Kidney epithelial cell (primary cell): Measurements from ENCODE around the gene ATG16L2. TPM values are rescaled to one million over a fixed set of nuclear protein-coding genes. Genes with fewer than 3 reads are reported as not detected.

Source experiments
- DNase-seq: peaks from one replicate; pipeline ENCODE4 v3.0.0-alpha.2; 2010; ENCODE audit warnings: low read depth
- H3K27me3 ChIP-seq: 2 replicates; pipeline ENCODE4 v1.6.0; 2011; ENCODE audit warnings: low read length; ENCODE audit not compliant: control insufficient read depth, insufficient read depth
- H3K36me3 ChIP-seq: 2 replicates; pipeline ENCODE4 v1.5.1; 2011; ENCODE audit warnings: low read length; ENCODE audit not compliant: control insufficient read depth, insufficient read depth
- H3K4me3 ChIP-seq: 2 replicates; pipeline ENCODE4 v1.5.1; 2011; ENCODE audit warnings: low read depth, mild to moderate bottlenecking, control low read depth, low read length
- total RNA-seq: library from RNA; depleted of rRNA; stranded (reverse); fragments of >200 nt; gene quantifications from 2 replicates; pipeline ENCODE4 v1.2.3, GENCODE V29; 2015
- TF ChIP-seq, protein P1 (sequence below): IDR thresholded peaks from 2 replicates; pipeline ENCODE4 v1.5.1; 2011; ENCODE audit warnings: mild to moderate bottlenecking, moderate library complexity, low read length, control low read depth, inconsistent platforms; ENCODE audit not compliant: insufficient read depth, poor library complexity, severe bottlenecking

Gene ATG16L2
- total RNA-seq, 1 donor from 2014 or later = 12.8 TPM

DNA sequence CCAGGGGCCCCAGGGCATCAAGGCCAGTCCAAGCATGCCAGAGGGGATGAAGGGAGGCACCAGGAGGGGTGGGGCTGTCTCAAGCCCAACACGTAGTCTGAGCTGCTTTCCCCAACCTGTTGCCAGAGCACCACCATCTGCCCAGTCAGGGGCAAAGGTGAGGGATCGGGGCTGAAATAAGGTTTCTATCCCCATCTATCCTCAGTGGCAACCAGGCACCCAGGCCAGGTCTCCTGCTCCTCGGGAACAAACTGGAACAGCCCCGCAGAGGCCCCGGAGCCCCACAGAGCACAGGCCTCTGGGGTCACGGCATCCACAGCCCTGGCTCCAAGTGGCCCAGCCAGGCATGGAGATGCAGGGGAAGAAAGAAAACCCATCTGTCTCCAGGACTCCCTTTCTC lies 39.7 kb upstream of the ATG16L2 start:
- Histone ChIP-seq H3K36me3 (no peaks in the 10 kb centered on the region), H3K4me3 (no peak overlapping the region), H3K27me3 (no peaks in the 10 kb centered on the region)
- TF ChIP-seq, protein P1, sequence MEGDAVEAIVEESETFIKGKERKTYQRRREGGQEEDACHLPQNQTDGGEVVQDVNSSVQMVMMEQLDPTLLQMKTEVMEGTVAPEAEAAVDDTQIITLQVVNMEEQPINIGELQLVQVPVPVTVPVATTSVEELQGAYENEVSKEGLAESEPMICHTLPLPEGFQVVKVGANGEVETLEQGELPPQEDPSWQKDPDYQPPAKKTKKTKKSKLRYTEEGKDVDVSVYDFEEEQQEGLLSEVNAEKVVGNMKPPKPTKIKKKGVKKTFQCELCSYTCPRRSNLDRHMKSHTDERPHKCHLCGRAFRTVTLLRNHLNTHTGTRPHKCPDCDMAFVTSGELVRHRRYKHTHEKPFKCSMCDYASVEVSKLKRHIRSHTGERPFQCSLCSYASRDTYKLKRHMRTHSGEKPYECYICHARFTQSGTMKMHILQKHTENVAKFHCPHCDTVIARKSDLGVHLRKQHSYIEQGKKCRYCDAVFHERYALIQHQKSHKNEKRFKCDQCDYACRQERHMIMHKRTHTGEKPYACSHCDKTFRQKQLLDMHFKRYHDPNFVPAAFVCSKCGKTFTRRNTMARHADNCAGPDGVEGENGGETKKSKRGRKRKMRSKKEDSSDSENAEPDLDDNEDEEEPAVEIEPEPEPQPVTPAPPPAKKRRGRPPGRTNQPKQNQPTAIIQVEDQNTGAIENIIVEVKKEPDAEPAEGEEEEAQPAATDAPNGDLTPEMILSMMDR = no peak
- DNase-seq = no peak

DNA sequence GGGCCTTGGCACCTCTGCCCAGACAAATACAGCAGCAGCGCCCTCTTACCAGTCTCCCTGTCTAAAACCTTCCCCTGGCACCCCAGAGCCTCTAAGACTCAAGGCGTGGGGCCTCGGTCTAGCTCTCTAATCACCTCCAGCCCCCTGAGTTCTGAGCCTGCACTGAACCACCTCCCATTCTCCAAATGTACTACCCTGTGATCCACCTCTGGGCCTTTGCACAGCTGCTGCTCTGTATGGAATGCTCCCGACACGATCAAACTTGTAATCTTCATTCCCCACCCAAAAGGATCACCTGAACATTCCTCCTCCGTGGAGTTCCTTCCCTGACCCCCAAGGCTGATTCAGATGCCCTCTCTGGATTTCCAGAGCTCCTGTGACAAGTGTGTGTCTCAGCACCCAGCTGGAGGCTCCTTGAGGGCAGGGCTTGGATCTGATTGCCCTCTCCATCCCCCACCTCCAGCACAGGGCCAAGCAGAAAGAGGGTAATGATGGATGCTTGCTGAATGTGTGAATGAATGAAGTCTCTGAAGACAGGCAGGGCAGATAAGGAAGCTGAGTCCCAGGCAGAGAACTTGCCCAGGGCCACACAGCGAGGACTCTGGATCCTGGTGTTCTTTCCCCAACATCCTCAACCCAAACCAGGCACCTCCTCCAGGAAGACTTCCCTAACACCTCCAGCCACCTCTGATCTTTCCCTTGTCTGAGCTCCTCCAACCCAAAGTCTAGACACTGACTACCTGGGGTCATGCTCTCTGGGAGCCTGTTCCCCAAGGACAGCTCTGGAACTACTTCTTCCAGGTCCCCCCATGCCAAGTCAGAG lies 38.7 kb upstream of the ATG16L2 start:
- no peak overlapping the region for H3K4me3 ChIP-seq
- H3K27me3 ChIP-seq = no peaks in the 10 kb centered on the region
- TF ChIP-seq, protein P1 = no peak
- no peak for DNase-seq
- H3K36me3 ChIP-seq = no peaks in the 10 kb centered on the region

DNA sequence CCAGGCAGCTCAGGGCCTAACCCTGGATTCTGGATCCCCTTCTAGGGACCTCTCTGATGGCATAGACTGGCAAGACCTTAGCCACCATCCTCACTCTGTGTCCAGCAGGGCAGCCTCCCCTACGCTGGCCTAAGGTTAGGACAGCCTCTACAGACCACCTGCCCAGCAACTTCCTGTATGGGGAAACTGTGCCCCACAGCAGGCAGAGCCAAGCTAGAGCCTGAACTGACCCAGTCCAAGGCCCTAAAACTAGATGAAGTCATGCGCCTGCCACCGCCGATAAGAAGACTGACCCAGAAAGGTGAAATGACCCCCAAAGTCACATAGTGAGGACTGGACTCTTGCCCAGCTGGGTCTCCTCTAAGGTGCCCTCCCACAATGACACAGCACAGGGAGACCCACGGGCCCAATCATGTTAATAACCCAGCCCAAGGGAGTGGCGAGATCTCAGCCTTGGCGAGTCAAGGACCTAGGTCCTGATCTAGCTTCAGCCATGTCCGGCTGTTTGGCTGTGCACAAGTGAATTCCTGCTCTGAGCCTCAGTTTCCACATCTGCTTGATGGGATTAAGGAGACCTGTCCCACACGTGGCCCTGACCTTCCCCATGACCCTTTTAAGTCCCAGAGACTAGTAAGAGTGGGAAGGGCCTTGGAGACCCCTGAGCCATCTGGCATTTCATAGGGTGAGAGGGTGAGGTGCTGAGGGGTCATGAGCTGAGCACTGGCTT lies 37.9 kb upstream of the ATG16L2 start:
- no peak overlapping the region for H3K4me3 ChIP-seq
- TF ChIP-seq, protein P1 = no peak
- H3K27me3 ChIP-seq = no peaks in the 10 kb centered on the region
- DNase-seq = no peak
- H3K36me3 ChIP-seq = no peaks in the 10 kb centered on the region

DNA sequence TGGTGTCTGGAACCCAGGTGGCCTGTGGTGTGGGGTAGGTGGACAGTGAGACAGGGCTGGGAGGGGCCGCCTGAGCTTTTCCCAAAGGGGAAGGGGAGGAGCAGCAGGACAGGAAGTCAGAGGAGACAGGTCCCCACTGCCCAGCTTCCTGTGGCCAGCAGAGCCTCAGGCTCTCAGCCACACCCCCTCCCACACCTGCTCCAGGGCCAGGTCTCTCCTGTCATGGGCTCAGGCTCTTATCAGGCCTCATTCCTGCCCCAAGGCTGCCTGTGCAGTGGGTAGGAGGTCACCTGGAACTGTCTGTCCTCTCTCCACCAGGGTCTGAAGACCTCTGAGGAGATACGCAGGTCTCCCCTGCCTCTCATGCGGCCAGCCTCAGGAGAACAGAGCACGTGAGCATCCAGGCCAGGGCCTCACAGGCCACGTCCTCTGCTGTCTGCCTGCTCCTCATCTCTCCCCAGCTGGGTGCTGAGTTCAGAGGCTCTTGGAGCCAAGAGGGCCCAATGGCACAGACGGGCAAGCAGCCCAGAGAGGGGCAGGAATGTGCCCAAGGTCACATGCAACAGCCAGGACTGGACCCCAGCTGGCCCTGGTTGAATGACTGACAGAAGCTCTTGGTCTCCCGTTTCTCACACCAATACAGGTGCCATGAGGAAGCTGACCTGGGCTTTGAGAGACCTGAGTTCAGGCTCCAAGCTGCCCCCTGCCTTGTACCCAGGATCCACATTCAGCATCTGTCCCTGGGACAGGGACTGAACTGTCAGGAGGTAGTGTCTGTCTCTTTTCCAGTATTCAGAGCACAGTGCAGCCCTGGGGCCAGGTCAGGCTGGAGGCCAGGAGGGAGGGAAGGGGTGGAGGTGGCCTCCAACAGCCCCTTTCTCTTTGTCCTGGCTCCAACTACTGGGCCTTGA lies 37.1 kb upstream of the ATG16L2 start:
- TF ChIP-seq, protein P1 = no peak
- Histone ChIP-seq H3K4me3 (no peak overlapping the region), H3K36me3 (no peaks in the 10 kb centered on the region), H3K27me3 (no peaks in the 10 kb centered on the region)
- no peak for DNase-seq

DNA sequence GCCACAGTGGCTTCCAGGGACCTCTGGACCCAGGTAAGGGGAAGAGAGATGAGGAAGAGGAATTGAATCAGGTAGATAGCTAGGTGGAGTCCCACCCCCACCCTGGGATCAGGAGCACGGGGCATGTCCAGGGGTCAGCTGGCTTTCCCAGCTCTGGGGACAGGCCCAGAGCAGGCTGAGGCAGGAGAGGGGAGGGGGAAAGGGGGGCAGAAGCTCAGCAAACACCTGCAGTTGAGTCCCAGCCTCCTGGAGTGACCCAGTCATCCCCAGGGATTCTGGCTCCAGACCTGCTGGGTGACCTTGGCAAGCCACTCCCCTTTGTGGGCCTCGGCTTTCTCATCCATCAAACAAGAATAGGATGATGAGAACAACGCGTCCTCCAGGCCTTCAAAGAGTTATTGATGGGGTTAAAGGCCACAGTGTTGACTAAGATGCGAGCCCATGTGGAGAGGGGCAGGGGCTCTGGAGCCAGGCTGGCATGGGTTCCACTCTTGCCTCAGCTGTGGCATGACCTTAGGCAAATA lies 36.4 kb upstream of the ATG16L2 start:
- Histone ChIP-seq H3K36me3 (no peaks in the 10 kb centered on the region), H3K27me3 (no peaks in the 10 kb centered on the region), H3K4me3 (no peak overlapping the region)
- TF ChIP-seq, protein P1 = no peak
- no peak for DNase-seq
